HCT116 (cell line): ENCODE results near the gene SUOX. TPM values are rescaled to one million over a fixed set of nuclear protein-coding genes. Genes with fewer than 3 reads are reported as not detected.

Experiments
- ATAC-seq: fragments of 200-7000 bp; cut with Tn5 transposase; 2 replicates; pipeline ENCODE4 v1.9.1; 2020; ENCODE audit warnings: mild to moderate bottlenecking, moderate library complexity
- BruUV-seq: library from RNA; stranded (reverse); fragments of 400-500 nt; replicated peaks from 2 replicates; lab custom pipeline; 2021; lab: Mats Ljungman, UMichigan
- CTCF ChIA-PET: fragments of 300-600 bp; sonication (Branson Sonifier 250); formaldehyde crosslinking; loops from one replicate; lab custom pipeline; 2021; ENCODE audit warnings: antibody characterized with exemption; lab: Charles Lee
- POLR2A ChIA-PET: fragments of 300-600, 350-600 bp; sonication (Branson Sonifier 250); formaldehyde crosslinking; loops from one replicate; lab custom pipeline; 2021; ENCODE audit warnings: antibody characterized with exemption; lab: Charles Lee
- RAD21 ChIA-PET, 2 experiments: fragments of 300-600 bp; sonication (Branson Sonifier 250); formaldehyde crosslinking; loops; one replicate each; lab custom pipeline; 2023; ENCODE audit warnings: low total read pairs in 2 of 2; ENCODE audit not compliant: uncharacterized antibody in 2 of 2, unreplicated experiment in 2 of 2, low non-redundant PET in 1 of 2; lab: Charles Lee
- DNase-seq: peaks from one replicate; pipeline ENCODE4 v3.0.0-alpha.2; 2010; ENCODE audit warnings: low read depth, low spot score
- H2AFZ ChIP-seq: fragments of 200-600 bp; shearing (Covaris generic), sonication (generic); 2 replicates; pipeline ENCODE4 v1.6.1; 2017; ENCODE audit warnings: low read depth, mixed run types, mixed read lengths, antibody characterized with exemption, low read length; ENCODE audit not compliant: poor library complexity, severe bottlenecking
- H3K27ac ChIP-seq: 2 replicates; pipeline ENCODE4 v1.5.1; 2012; ENCODE audit warnings: low read depth, low read length
- H3K27me3 ChIP-seq: fragments of 200-600 bp; sonication (generic); 2 replicates; pipeline ENCODE4 v1.6.1; 2016; ENCODE audit warnings: mixed run types, low read length, mixed read lengths; ENCODE audit not compliant: insufficient read depth
- H3K36me3 ChIP-seq, 2 experiments: fragments of 200-500 bp in 1 of 2; fragments of 200-600 bp in 1 of 2; sonication (Bioruptor generic) in 1 of 2; sonication (generic) in 1 of 2; 2 replicates each; pipeline versions ENCODE4 v1.5.1 to v1.6.1; 2014 to 2016; ENCODE audit warnings: low read length in 2 of 2, inconsistent platforms in 1 of 2, mixed read lengths in 1 of 2, mixed run types in 1 of 2; ENCODE audit not compliant: insufficient read depth in 2 of 2, control insufficient read depth in 1 of 2
- H3K4me1 ChIP-seq, 2 experiments: fragments of 200-600 bp in 1 of 2; sonication (generic) in 1 of 2; 2 replicates each; pipeline versions ENCODE4 v1.5.1 to v1.6.1; 2012 to 2017; ENCODE audit warnings: low read length in 2 of 2, inconsistent platforms in 1 of 2, mild to moderate bottlenecking in 1 of 2, mixed read lengths in 1 of 2, mixed run types in 1 of 2, moderate library complexity in 1 of 2; ENCODE audit not compliant: insufficient read depth in 2 of 2, control insufficient read depth in 1 of 2
- H3K4me2 ChIP-seq: fragments of 200-600 bp; sonication (generic); 2 replicates; pipeline ENCODE4 v1.6.1; 2017; ENCODE audit warnings: mixed run types, low read length, mixed read lengths
- H3K4me3 ChIP-seq, 2 experiments: fragments of 200-600 bp in 1 of 2; sonication (generic) in 1 of 2; replicated peaks in 1 of 2; 2 replicates each; pipeline ENCODE4 v1.5.1; 2011 to 2016; ENCODE audit warnings: low read length in 2 of 2, control low read depth in 1 of 2, low read depth in 1 of 2, mild to moderate bottlenecking in 1 of 2, mixed read lengths in 1 of 2, mixed run types in 1 of 2
- H3K79me2 ChIP-seq: fragments of 200-600 bp; sonication (generic); 2 replicates; pipeline ENCODE4 v1.6.1; 2017; ENCODE audit warnings: mild to moderate bottlenecking, mixed run types, low read length, moderate library complexity, mixed read lengths; ENCODE audit not compliant: insufficient read depth
- H3K9ac ChIP-seq: fragments of 200-600 bp; sonication (generic); 2 replicates; pipeline ENCODE4 v1.6.1; 2016; ENCODE audit warnings: low read length, mixed read lengths
- H3K9me2 ChIP-seq: fragments of 200-600 bp; sonication (generic), shearing (Covaris generic); 2 replicates; pipeline ENCODE4 v1.6.1; 2017; ENCODE audit warnings: mixed run types, mild to moderate bottlenecking, moderate library complexity; ENCODE audit not compliant: insufficient read depth
- H3K9me3 ChIP-seq, 2 experiments: fragments of 200-500 bp in 1 of 2; fragments of 200-600 bp in 1 of 2; sonication (Bioruptor generic) in 1 of 2; sonication (generic) in 1 of 2; 2 replicates each; pipeline ENCODE4 v1.6.1; 2014 to 2017; ENCODE audit warnings: low read length in 2 of 2, mixed read lengths in 2 of 2, inconsistent platforms in 1 of 2, low read depth in 1 of 2, mild to moderate bottlenecking in 1 of 2, mixed run types in 1 of 2, moderate library complexity in 1 of 2; ENCODE audit not compliant: control insufficient read depth in 1 of 2, insufficient read depth in 1 of 2
- H4K20me1 ChIP-seq: fragments of 200-600 bp; sonication (generic), shearing (Covaris generic); 2 replicates; pipeline ENCODE4 v1.6.1; 2017; ENCODE audit warnings: mixed run types, mild to moderate bottlenecking, moderate library complexity; ENCODE audit not compliant: insufficient read depth
- ELF1 ChIP-seq: IDR thresholded peaks from 2 replicates; pipeline ENCODE4 v1.6.1; 2012; ENCODE audit warnings: low read depth, borderline replicate concordance
- EZH2phosphoT487 ChIP-seq: fragments of 200-600 bp; IDR thresholded peaks from 2 replicates; pipeline ENCODE4 v1.6.1; 2018; ENCODE audit warnings: antibody characterized with exemption, borderline replicate concordance
- FOSL1 ChIP-seq: IDR thresholded peaks from 2 replicates; pipeline ENCODE4 v1.6.1; 2012; ENCODE audit warnings: low read depth
- RAD21 ChIP-seq: IDR thresholded peaks from 2 replicates; pipeline ENCODE4 v1.6.1; 2012; ENCODE audit warnings: low read depth, mild to moderate bottlenecking
- SIN3A ChIP-seq: IDR thresholded peaks from 2 replicates; pipeline ENCODE4 v1.6.1; 2012; ENCODE audit warnings: low read depth
- SP1 ChIP-seq: IDR thresholded peaks from 2 replicates; pipeline ENCODE4 v1.6.1; 2012; ENCODE audit warnings: low read depth
- SRF ChIP-seq: IDR thresholded peaks from 2 replicates; pipeline ENCODE4 v1.6.1; 2012; ENCODE audit warnings: low read depth
- intact Hi-C: fragments of 100-400 bp; cut with micrococcal nuclease; formaldehyde crosslinking; loops from 2 replicates; pipeline ENCODE4 v1.10.0; 2022
- total RNA-seq: library from RNA; stranded (reverse); gene quantifications from one replicate; pipeline ENCODE4 v1.2.1, GENCODE V29; 2021; ENCODE audit not compliant: unreplicated experiment
- TF ChIP-seq, protein P1 (sequence below): IDR thresholded peaks from 2 replicates; pipeline ENCODE4 v1.6.1; 2012
- TF ChIP-seq, protein P2 (sequence below), 3 experiments: fragments of 200-600 bp in 1 of 3; sonication (generic) in 1 of 3; IDR thresholded peaks in 2 of 3; conservative IDR thresholded peaks in 1 of 3; 2 replicates each; pipeline ENCODE4 v1.5.1; 2012 to 2017; ENCODE audit warnings: low read depth in 2 of 3, low read length in 2 of 3, antibody characterized with exemption in 1 of 3, borderline replicate concordance in 1 of 3, control low read depth in 1 of 3, mild to moderate bottlenecking in 1 of 3, mixed read lengths in 1 of 3, mixed run types in 1 of 3, moderate library complexity in 1 of 3; ENCODE audit not compliant: insufficient read depth in 1 of 3
- TF ChIP-seq, protein P3 (sequence below): IDR thresholded peaks from 2 replicates; pipeline ENCODE4 v1.6.1; 2012; ENCODE audit warnings: low read depth
- TF ChIP-seq, protein P4 (sequence below): IDR thresholded peaks from 2 replicates; pipeline ENCODE4 v1.6.1; 2011; ENCODE audit warnings: mild to moderate bottlenecking, low read length, moderate library complexity; ENCODE audit not compliant: insufficient replicate concordance; ENCODE audit errors: extremely low read depth

SUOX gene
- total RNA-seq, 1 experiment from 2014 or later = 18.0 TPM

DNA sequence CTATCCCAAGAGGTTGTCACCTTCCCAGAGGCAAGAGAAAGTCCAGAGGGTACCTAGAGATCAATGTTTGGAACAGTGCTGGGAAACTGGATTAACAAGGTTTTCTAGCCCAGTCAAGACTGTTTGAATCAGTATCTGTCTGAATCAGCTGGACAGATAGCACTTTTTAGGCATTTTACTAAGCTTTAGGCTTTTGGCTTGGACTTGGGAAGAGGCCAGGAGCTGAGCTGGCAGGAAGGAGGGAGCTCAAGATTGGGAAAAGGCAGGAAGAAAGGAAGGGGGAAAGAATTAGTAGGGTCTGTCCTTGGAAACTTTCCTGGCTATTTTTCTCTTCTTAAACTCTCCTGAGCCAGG is 32.1 kb downstream of the SUOX start:
- POLR2A ChIA-PET = interaction anchor here (0.9 to 1.1 kb wide), 2 partner anchors 22 to 32 kb away, joined by 3 read pairs; partner anchors contain the start of gene SUOX
- Histone ChIP-seq H3K9me3 (no peaks in the 10 kb centered on the region), H3K9me2 (no peaks in the 10 kb centered on the region), H3K4me2 (no peak overlapping the region), H3K4me1 (no peaks in the 10 kb centered on the region), H3K79me2 (no peaks in the 10 kb centered on the region), H3K9ac (no peak overlapping the region), H3K36me3 (no peaks in the 10 kb centered on the region), H3K4me3 (no peak overlapping the region), H2AFZ (no peak overlapping the region), H3K27me3 (no peaks in the 10 kb centered on the region), H3K27ac (no peak overlapping the region), H4K20me1 (no peaks in the 10 kb centered on the region)
- ATAC-seq = no peak
- intact Hi-C loops = loop anchor here (1.0 to 5.0 kb wide), 2 partner anchors 33 to 292 kb away; no protein-coding TSS in a partner anchor
- no peak for DNase-seq
- CTCF ChIA-PET = interaction anchor here (0.6 to 2.6 kb wide), 13 partner anchors 9 to 292 kb away, joined by 3 to 24 read pairs (median 4); partner anchors contain the start of gene SUOX
- BruUV-seq = no TSS peak
- RAD21 ChIA-PET = interaction anchor here (0.6 to 1.4 kb wide), 3 partner anchors 22 to 33 kb away, joined by 3 to 4 read pairs (median 4); partner anchors contain the start of gene SUOX (in 1 of the 2)
- TF ChIP-seq FOSL1 (no peak), SIN3A (no peak), EZH2phosphoT487 (no peak), SRF (no peak), RAD21 (no peak), SP1 (no peak), ELF1 (no peak)
- TF ChIP-seq, protein P1, sequence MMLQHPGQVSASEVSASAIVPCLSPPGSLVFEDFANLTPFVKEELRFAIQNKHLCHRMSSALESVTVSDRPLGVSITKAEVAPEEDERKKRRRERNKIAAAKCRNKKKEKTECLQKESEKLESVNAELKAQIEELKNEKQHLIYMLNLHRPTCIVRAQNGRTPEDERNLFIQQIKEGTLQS = no peak
- TF ChIP-seq, protein P2, sequence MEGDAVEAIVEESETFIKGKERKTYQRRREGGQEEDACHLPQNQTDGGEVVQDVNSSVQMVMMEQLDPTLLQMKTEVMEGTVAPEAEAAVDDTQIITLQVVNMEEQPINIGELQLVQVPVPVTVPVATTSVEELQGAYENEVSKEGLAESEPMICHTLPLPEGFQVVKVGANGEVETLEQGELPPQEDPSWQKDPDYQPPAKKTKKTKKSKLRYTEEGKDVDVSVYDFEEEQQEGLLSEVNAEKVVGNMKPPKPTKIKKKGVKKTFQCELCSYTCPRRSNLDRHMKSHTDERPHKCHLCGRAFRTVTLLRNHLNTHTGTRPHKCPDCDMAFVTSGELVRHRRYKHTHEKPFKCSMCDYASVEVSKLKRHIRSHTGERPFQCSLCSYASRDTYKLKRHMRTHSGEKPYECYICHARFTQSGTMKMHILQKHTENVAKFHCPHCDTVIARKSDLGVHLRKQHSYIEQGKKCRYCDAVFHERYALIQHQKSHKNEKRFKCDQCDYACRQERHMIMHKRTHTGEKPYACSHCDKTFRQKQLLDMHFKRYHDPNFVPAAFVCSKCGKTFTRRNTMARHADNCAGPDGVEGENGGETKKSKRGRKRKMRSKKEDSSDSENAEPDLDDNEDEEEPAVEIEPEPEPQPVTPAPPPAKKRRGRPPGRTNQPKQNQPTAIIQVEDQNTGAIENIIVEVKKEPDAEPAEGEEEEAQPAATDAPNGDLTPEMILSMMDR (IDR thresholded peaks at IDR 0.05 in 2 of 3, conservative IDR thresholded peaks at IDR 0.05 in 1 of 3; ENCODE audit: borderline replicate concordance in 1 of 3, insufficient read depth in 1 of 3, low read depth in 2 of 3, low read length in 2 of 3) = no peak
- TF ChIP-seq, protein P3, sequence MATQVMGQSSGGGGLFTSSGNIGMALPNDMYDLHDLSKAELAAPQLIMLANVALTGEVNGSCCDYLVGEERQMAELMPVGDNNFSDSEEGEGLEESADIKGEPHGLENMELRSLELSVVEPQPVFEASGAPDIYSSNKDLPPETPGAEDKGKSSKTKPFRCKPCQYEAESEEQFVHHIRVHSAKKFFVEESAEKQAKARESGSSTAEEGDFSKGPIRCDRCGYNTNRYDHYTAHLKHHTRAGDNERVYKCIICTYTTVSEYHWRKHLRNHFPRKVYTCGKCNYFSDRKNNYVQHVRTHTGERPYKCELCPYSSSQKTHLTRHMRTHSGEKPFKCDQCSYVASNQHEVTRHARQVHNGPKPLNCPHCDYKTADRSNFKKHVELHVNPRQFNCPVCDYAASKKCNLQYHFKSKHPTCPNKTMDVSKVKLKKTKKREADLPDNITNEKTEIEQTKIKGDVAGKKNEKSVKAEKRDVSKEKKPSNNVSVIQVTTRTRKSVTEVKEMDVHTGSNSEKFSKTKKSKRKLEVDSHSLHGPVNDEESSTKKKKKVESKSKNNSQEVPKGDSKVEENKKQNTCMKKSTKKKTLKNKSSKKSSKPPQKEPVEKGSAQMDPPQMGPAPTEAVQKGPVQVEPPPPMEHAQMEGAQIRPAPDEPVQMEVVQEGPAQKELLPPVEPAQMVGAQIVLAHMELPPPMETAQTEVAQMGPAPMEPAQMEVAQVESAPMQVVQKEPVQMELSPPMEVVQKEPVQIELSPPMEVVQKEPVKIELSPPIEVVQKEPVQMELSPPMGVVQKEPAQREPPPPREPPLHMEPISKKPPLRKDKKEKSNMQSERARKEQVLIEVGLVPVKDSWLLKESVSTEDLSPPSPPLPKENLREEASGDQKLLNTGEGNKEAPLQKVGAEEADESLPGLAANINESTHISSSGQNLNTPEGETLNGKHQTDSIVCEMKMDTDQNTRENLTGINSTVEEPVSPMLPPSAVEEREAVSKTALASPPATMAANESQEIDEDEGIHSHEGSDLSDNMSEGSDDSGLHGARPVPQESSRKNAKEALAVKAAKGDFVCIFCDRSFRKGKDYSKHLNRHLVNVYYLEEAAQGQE = no peak
- TF ChIP-seq, protein P4, sequence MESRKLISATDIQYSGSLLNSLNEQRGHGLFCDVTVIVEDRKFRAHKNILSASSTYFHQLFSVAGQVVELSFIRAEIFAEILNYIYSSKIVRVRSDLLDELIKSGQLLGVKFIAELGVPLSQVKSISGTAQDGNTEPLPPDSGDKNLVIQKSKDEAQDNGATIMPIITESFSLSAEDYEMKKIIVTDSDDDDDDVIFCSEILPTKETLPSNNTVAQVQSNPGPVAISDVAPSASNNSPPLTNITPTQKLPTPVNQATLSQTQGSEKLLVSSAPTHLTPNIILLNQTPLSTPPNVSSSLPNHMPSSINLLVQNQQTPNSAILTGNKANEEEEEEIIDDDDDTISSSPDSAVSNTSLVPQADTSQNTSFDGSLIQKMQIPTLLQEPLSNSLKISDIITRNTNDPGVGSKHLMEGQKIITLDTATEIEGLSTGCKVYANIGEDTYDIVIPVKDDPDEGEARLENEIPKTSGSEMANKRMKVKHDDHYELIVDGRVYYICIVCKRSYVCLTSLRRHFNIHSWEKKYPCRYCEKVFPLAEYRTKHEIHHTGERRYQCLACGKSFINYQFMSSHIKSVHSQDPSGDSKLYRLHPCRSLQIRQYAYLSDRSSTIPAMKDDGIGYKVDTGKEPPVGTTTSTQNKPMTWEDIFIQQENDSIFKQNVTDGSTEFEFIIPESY = no peak
